ENCODE measurements around the gene L3MBTL4. TPM values are rescaled to one million over a fixed set of nuclear protein-coding genes. Genes with fewer than 3 reads are reported as not detected.

The L3MBTL4 gene
- total and polyA plus RNA-seq, 9 of the 15 experiments (the other 6 are each of a cell fraction or from before 2014, with no cell fraction given), result not detected

DNA sequence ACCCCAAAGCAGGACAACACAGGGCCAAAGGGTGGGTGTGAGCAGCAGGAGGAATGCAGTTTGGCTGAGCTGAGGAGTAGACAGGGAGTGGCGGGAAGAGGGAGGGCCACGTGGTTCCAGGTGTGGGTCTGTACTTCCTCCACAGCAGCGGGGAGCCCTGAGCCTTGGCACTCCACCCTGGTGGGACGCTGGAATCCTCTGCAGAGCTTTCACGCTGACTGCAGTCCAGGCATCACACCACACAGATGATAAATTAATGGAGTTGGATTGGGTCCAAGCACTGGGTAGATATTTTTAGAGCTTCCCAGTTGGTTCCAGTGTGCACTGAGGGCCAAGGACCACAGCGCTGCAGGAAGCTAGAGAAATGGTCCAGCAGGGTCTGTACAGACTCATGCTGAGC lies 452.3 kb downstream of the L3MBTL4 start (continued):
- TF ChIP-seq, protein P1, sequence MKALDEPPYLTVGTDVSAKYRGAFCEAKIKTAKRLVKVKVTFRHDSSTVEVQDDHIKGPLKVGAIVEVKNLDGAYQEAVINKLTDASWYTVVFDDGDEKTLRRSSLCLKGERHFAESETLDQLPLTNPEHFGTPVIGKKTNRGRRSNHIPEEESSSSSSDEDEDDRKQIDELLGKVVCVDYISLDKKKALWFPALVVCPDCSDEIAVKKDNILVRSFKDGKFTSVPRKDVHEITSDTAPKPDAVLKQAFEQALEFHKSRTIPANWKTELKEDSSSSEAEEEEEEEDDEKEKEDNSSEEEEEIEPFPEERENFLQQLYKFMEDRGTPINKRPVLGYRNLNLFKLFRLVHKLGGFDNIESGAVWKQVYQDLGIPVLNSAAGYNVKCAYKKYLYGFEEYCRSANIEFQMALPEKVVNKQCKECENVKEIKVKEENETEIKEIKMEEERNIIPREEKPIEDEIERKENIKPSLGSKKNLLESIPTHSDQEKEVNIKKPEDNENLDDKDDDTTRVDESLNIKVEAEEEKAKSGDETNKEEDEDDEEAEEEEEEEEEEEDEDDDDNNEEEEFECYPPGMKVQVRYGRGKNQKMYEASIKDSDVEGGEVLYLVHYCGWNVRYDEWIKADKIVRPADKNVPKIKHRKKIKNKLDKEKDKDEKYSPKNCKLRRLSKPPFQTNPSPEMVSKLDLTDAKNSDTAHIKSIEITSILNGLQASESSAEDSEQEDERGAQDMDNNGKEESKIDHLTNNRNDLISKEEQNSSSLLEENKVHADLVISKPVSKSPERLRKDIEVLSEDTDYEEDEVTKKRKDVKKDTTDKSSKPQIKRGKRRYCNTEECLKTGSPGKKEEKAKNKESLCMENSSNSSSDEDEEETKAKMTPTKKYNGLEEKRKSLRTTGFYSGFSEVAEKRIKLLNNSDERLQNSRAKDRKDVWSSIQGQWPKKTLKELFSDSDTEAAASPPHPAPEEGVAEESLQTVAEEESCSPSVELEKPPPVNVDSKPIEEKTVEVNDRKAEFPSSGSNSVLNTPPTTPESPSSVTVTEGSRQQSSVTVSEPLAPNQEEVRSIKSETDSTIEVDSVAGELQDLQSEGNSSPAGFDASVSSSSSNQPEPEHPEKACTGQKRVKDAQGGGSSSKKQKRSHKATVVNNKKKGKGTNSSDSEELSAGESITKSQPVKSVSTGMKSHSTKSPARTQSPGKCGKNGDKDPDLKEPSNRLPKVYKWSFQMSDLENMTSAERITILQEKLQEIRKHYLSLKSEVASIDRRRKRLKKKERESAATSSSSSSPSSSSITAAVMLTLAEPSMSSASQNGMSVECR (CRISPR knock-in tag; IDR thresholded peaks at IDR 0.05), result no peak
- TF ChIP-seq ZNF785 (CRISPR knock-in tag; IDR thresholded peaks at IDR 0.05) (no peak), ARID1B (IDR thresholded peaks at IDR 0.05) (no peak), NFYB (IDR thresholded peaks at IDR 0.05; ENCODE audit: extremely low read depth, insufficient read length) (no peak), ZKSCAN8 (CRISPR knock-in tag; IDR thresholded peaks at IDR 0.05) (no peak), CCNT2 (IDR thresholded peaks at IDR 0.05; ENCODE audit: borderline replicate concordance, extremely low read depth, insufficient read length, low read depth, low read length) (no peak)

DNA sequence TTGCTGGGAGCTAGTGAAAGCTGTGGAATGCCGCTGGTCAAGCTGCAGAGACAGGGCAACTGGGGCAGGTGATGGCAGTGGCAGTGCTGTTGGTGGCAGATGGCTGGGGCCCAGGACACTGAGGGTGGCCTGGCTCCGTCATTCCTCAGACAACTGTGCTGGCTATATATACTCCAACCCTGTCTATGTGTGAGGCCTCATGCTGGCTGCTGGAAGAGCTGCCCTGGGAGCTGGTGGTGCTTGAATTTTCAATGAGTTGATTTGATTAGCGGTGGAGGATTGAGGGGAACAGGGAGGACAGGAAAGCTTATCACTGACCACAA lies 452.9 kb downstream of the L3MBTL4 start:
- Histone ChIP-seq H4K20me1 (replicated peaks; ENCODE audit: control insufficient read depth, insufficient read depth, low read length) (no peaks in the 10 kb centered on the region), H3K4me1 (replicated peaks in 1 of 2; ENCODE audit: control insufficient read depth in 2 of 2, insufficient read depth in 2 of 2, low read length in 2 of 2) (no peaks in the 10 kb centered on the region), H3K4me2 (ENCODE audit: insufficient read depth, low read length) (no peak overlapping the region), H3K9me1 (ENCODE audit: control insufficient read depth, insufficient read depth, low read length) (no peaks in the 10 kb centered on the region), H3K27ac (ENCODE audit: extremely low read depth, low read depth, low read length) (no peak overlapping the region), H3K36me3 (ENCODE audit: control insufficient read depth, insufficient read depth, low read length) (no peaks in the 10 kb centered on the region), H3K4me3 (no peak overlapping the region), H3K9ac (ENCODE audit: insufficient read depth in 1 of 2, low read depth in 2 of 2, low read length in 2 of 2) (no peak overlapping the region), H3K79me2 (ENCODE audit: control insufficient read depth, insufficient read depth, low read length) (no peaks in the 10 kb centered on the region), H3K9me3 (replicated peaks; ENCODE audit: control insufficient read depth, insufficient read depth, low read depth, low read length) (no peaks in the 10 kb centered on the region), H3K27me3 (ENCODE audit: control insufficient read depth in 2 of 2, insufficient read depth in 2 of 2, low read length in 2 of 2) (no peaks in the 10 kb centered on the region), H2AFZ (ENCODE audit: low read depth, low read length) (no peak overlapping the region)
- intact Hi-C loops (cut with micrococcal nuclease) (no loop called here), in situ Hi-C loops (cut with MboI) (no loop called here)
- BruUV-seq (replicated peaks), result no TSS peak
- no peak for FAIRE-seq
- ATAC-seq, result no peak
- WGBS (ENCODE audit: insufficient coverage, low coverage, missing lambda C conversion rate), result 0% methylated on average over 3 of the region's 3 CpGs
- ChIA-PET CTCF (ENCODE audit: low intra/inter-chr PET ratio) (no interaction called here), POLR2A (no interaction called here)
- DNase-seq (ENCODE audit: extremely low read depth in 1 of 4, low spot score in 3 of 4), result no peak
- no peak for TF ChIP-seq NR3C1 (CRISPR knock-in tag; IDR thresholded peaks at IDR 0.05)
- no peak for TF ChIP-seq ARID1B (IDR thresholded peaks at IDR 0.05)
- no peak for TF ChIP-seq LEF1 (IDR thresholded peaks at IDR 0.05)
- no peak for TF ChIP-seq MCM5 (IDR thresholded peaks at IDR 0.05; ENCODE audit: low read depth)

All from K562 (cell line).